ENCODE results near the gene BCAR3. TPM values are rescaled to one million over a fixed set of nuclear protein-coding genes. Genes with fewer than 3 reads are reported as not detected.
A peak's percentile ranks its signal among the peaks of the same experiment; 100 is the strongest.

BCAR3 gene
- polyA plus RNA-seq, 2 of the 4 experiments (the other 2 are of a cell fraction): 31.6 to 33.4 TPM

GRCh38 chr1:93617670-93618499 lies 63.8 kb downstream of the BCAR3 start:
- ChIA-PET CTCF (interaction anchor here (1.2 to 4.3 kb wide), 4 partner anchors 9 to 226 kb away, joined by 3 to 15 read pairs (median 11); no protein-coding TSS in a partner anchor), POLR2A (interaction anchor here (1.0 kb wide), 1 partner anchor 171 kb away, joined by 3 read pairs; no protein-coding TSS in a partner anchor)
- peak overlapping the region; percentile 73 for H3K4me2 ChIP-seq
- TF ChIP-seq HDAC2 (IDR thresholded peaks at IDR 0.05): no peak
- no peak for TF ChIP-seq CBX2 (IDR thresholded peaks at IDR 0.05; ENCODE audit: borderline replicate concordance, low read depth)
- TF ChIP-seq CEBPB (IDR thresholded peaks at IDR 0.05): peak in 1 of 2 experiments; percentile 57; a peak in 1 of 4 replicates
- peak in 1 of 2 experiments; percentile 32; a peak in 2 of 5 replicates for TF ChIP-seq JUN (IDR thresholded peaks at IDR 0.05)
- TF ChIP-seq BCL3 (IDR thresholded peaks at IDR 0.05): no peak
- no peak for TF ChIP-seq TP53 (CRISPR knock-in tag; IDR thresholded peaks at IDR 0.05)
- peak; percentile 57 for TF ChIP-seq MAX (IDR thresholded peaks at IDR 0.05)
- H3K4me3 ChIP-seq: no peak overlapping the region
- FAIRE-seq (no peak), ATAC-seq (peak; percentile 86 to 88), DNase-seq (ENCODE audit: low read depth in 1 of 2, low spot score in 1 of 2) (peak; percentile 67 to 84)
- WGBS (ENCODE audit: missing lambda C conversion rate): 24% methylated on average over 9 of the region's 10 CpGs
- H3K4me1 ChIP-seq: peaks cover 99% of the 10 kb centered on the region
- peak overlapping the region; percentile 99 for H3K27ac ChIP-seq
- H3K9me3 ChIP-seq: no peaks in the 10 kb centered on the region

GRCh38 chr1:93616996-93617669 lies 64.5 kb downstream of the BCAR3 start:
- POLR2A ChIA-PET: interaction anchor here (1.0 kb wide), 1 partner anchor 170 kb away, joined by 3 read pairs; no protein-coding TSS in a partner anchor
- peak; percentile 57 to 63; a peak in 5 of 6 replicates for ATAC-seq
- Histone ChIP-seq H3K4me1 (peaks cover 96% of the 10 kb centered on the region), H3K4me2 (peak overlapping the region; percentile 73), H3K27ac (peak overlapping the region; percentile 99), H3K4me3 (no peak overlapping the region), H3K9me3 (no peaks in the 10 kb centered on the region)
- TF ChIP-seq HES2 (IDR thresholded peaks at IDR 0.05): no peak
- TF ChIP-seq TFCP2L1 (CRISPR knock-in tag; IDR thresholded peaks at IDR 0.05): no peak
- TF ChIP-seq EHMT2 (IDR thresholded peaks at IDR 0.05; ENCODE audit: low read depth): no peak
- no peak for TF ChIP-seq HMGXB4 (CRISPR knock-in tag; IDR thresholded peaks at IDR 0.05; ENCODE audit: borderline replicate concordance)
- TF ChIP-seq JUN (IDR thresholded peaks at IDR 0.05): peak in 1 of 2 experiments; percentile 25; a peak in 1 of 5 replicates
- TF ChIP-seq ATOH8 (CRISPR knock-in tag; IDR thresholded peaks at IDR 0.05; ENCODE audit: low read depth): no peak
- no peak for TF ChIP-seq FOSL2 (IDR thresholded peaks at IDR 0.05)
- TF ChIP-seq FOSL2 (CRISPR knock-in tag; IDR thresholded peaks at IDR 0.05): peak; percentile 53
- no peak for TF ChIP-seq E2F6 (IDR thresholded peaks at IDR 0.05; ENCODE audit: borderline replicate concordance, low read depth)
- no peak for TF ChIP-seq POLR2AphosphoS2 (conservative IDR thresholded peaks at IDR 0.05; ENCODE audit: low read length)
- TF ChIP-seq HOXB5 (CRISPR knock-in tag; IDR thresholded peaks at IDR 0.05): peak; percentile 11; the same call in 1 of the 2 replicates
- no peak for TF ChIP-seq MYC (IDR thresholded peaks at IDR 0.05; ENCODE audit: borderline replicate concordance, low read length)
- WGBS (ENCODE audit: missing lambda C conversion rate): 26% methylated on average over 4 of the region's 6 CpGs
- FAIRE-seq: no peak
- DNase-seq (ENCODE audit: low read depth in 1 of 2, low spot score in 1 of 2): peak in 1 of 2 experiments; percentile 51
- CTCF ChIA-PET: interaction anchor here (0.7 to 4.3 kb wide), 6 partner anchors 10 to 797 kb away, joined by 3 to 15 read pairs (median 5); no protein-coding TSS in a partner anchor

Measured in A549 (cell line).